ENCODE measurements around the gene RNF13.

DNA sequence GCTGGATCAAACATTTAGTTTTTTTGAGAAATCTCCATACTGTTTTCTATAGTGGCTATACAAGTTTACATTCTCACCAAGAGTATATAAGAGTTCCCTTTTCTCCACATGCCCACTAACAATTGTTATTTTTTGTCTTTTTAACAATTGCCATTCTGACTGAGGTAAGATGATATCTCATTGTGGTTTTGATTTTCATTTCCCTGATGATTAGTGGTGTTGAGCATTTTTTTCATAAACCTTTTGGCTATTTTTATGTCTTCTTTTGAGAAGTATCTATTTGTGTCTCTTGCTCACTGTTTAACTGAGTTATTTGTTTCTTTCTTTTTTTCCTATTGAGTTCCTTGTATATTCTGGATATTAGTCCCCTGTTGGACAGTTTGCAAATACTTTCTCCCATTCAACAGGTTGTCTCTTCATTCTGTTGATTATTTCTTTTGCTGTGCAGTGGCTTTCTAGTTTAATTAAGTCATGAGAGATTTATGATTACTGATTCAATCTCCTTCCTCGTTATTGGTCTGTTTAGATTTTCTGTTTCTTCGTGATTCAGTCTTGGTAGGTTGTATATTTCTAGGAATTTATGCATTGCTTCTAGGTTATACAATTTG lies 6.7 kb upstream of the RNF13 start:
- TF ChIP-seq, protein P1, sequence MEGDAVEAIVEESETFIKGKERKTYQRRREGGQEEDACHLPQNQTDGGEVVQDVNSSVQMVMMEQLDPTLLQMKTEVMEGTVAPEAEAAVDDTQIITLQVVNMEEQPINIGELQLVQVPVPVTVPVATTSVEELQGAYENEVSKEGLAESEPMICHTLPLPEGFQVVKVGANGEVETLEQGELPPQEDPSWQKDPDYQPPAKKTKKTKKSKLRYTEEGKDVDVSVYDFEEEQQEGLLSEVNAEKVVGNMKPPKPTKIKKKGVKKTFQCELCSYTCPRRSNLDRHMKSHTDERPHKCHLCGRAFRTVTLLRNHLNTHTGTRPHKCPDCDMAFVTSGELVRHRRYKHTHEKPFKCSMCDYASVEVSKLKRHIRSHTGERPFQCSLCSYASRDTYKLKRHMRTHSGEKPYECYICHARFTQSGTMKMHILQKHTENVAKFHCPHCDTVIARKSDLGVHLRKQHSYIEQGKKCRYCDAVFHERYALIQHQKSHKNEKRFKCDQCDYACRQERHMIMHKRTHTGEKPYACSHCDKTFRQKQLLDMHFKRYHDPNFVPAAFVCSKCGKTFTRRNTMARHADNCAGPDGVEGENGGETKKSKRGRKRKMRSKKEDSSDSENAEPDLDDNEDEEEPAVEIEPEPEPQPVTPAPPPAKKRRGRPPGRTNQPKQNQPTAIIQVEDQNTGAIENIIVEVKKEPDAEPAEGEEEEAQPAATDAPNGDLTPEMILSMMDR (IDR thresholded peaks at IDR 0.05): no peak
- TF ChIP-seq POLR2A (IDR thresholded peaks at IDR 0.05): no peak
